Progenitor cell of endocrine pancreas (in vitro differentiated cells): ENCODE results near the gene BRF1. TPM values are rescaled to one million over a fixed set of nuclear protein-coding genes. Genes with fewer than 3 reads are reported as not detected.

Source experiments
- DNase-seq: peaks from one replicate; pipeline ENCODE4 v3.0.0; 2021; ENCODE audit warnings: low spot score; ENCODE audit not compliant: unreplicated experiment
- H3K27ac Mint-ChIP-seq: 2 replicates; pipeline ENCODE4 v1.8.0; 2021; ENCODE audit warnings: mild to moderate bottlenecking, moderate library complexity, mixed read lengths
- H3K27me3 Mint-ChIP-seq: 2 replicates; pipeline ENCODE4 v1.8.0; 2021; ENCODE audit warnings: mixed read lengths
- H3K36me3 Mint-ChIP-seq: 2 replicates; pipeline ENCODE4 v1.8.0; 2022; ENCODE audit warnings: mixed read lengths; ENCODE audit not compliant: insufficient read depth
- H3K4me1 Mint-ChIP-seq: 2 replicates; pipeline ENCODE4 v1.8.0; 2021; ENCODE audit warnings: low read depth, mixed read lengths
- H3K4me3 Mint-ChIP-seq: 2 replicates; pipeline ENCODE4 v1.8.0; 2021; ENCODE audit warnings: low read depth, mild to moderate bottlenecking, moderate library complexity, mixed read lengths
- H3K9me3 Mint-ChIP-seq: 2 replicates; pipeline ENCODE4 v1.8.0; 2021; ENCODE audit warnings: low read depth, mixed read lengths
- total RNA-seq: library from RNA; stranded (reverse); gene quantifications from 2 replicates; pipeline ENCODE4 v1.2.1, GENCODE V29; 2021
- TF ChIP-seq, protein P1 (sequence below): fragments of 200-600 bp; sonication (generic); IDR thresholded peaks from one replicate; pipeline ENCODE4 v1.5.0; 2021; ENCODE audit warnings: antibody characterized with exemption, mild to moderate bottlenecking; ENCODE audit not compliant: unreplicated experiment

Gene BRF1
- total RNA-seq, 1 donor from 2014 or later: 49.9 TPM

DNA sequence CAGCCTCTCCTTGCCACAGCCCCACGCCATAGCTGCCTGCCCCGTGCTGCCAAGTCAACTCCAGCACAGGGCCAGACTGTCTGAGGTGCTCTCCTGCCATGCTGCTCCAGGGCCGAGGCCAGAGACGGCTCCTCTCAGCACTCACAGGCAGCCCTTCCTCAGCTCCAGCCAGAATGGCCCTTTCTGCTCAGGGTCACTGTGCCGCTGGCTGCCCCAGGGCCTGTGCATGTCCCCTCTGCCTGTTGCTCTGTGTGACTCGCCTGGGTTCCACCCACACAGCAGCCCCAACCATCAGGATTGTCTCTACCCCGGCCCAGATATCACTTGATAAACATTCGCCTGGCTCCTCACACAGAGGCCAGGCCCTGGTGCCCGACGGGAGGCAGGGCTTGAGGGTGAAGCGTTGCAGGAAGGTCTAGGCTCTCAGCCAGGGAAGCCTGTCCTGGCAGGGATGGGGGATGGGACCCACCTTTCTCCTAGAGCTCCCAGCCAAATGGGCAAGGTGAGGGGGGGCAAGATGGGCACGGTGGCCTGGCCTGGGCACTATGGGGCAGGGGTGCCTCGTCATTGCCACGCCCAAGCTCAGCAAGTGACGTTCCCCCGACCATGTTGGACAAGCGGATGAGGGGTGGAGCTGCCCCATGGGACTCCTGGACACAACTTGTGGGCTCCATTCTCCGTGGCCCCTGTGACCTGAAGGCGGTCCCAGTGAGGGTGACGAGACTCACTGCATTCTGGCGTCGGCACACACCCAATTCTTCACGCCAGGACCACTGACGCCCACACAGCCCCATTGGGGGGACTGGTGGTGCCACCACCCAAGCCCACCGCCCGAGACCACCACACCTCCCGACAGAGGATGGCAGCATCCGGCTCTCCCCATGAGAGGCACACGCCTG is 79.9 kb downstream of the BRF1 start:
- Mint-ChIP-seq H3K4me3 (no peak overlapping the region), H3K4me1 (no peaks in the 10 kb centered on the region), H3K9me3 (no peaks in the 10 kb centered on the region), H3K36me3 (peaks cover 10% of the 10 kb centered on the region), H3K27ac (no peak overlapping the region), H3K27me3 (no peaks in the 10 kb centered on the region)
- DNase-seq: no peak
- TF ChIP-seq, protein P1, sequence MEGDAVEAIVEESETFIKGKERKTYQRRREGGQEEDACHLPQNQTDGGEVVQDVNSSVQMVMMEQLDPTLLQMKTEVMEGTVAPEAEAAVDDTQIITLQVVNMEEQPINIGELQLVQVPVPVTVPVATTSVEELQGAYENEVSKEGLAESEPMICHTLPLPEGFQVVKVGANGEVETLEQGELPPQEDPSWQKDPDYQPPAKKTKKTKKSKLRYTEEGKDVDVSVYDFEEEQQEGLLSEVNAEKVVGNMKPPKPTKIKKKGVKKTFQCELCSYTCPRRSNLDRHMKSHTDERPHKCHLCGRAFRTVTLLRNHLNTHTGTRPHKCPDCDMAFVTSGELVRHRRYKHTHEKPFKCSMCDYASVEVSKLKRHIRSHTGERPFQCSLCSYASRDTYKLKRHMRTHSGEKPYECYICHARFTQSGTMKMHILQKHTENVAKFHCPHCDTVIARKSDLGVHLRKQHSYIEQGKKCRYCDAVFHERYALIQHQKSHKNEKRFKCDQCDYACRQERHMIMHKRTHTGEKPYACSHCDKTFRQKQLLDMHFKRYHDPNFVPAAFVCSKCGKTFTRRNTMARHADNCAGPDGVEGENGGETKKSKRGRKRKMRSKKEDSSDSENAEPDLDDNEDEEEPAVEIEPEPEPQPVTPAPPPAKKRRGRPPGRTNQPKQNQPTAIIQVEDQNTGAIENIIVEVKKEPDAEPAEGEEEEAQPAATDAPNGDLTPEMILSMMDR: no peak

DNA sequence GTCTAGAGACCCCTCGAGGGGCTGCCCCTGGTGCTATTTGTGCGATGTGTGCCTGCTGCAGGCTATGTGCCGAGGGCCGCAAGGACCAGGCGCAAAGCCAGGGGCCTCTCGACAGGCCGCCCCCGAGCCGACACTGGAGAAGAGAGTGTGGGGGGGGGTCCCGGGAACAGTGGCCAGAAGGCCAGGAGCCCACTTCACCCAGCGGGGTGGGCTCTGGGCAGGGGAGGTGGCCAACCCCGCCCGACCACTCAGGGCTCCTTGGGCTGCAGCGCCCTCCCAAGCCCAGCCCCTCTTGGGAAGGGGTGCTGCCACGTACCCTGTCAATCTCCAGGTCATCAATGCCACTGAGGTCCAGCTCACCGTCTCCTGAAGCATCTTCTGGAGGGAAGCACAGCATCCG is 81.0 kb downstream of the BRF1 start:
- TF ChIP-seq, protein P1: no peak
- H3K27me3 Mint-ChIP-seq: no peaks in the 10 kb centered on the region
- H3K4me3 Mint-ChIP-seq: no peak overlapping the region
- no peak overlapping the region for H3K27ac Mint-ChIP-seq
- DNase-seq: no peak
- H3K36me3 Mint-ChIP-seq: peaks cover 10% of the 10 kb centered on the region
- H3K9me3 Mint-ChIP-seq: no peaks in the 10 kb centered on the region
- H3K4me1 Mint-ChIP-seq: no peaks in the 10 kb centered on the region

DNA sequence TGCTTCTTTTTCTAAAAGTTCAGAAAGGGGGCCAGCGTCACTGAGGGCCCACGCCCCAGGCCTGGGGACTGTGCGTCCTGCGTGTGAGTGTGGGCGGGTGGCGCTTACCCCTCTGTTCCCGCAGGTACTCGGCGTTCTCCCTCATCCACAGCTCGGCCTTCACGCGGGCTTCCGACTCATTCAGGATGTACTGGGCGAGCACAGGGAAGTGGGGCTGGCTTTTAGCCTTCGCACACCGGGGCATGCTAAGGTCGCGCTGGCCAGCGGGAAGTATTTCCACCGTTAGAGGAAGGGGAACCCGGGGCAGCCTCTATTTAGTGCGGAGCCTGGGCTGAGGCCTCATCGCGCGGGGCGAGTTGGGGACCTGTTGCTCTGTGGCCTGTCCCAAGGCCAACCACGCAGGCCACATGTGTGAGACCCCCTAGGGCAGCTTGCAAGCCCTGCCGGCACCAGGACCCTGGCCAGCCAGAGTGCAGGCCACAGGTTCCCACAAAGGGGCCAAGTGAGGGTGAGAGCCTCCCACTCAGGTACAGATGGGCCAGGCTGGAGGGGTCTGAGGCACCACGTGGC is 81.7 kb downstream of the BRF1 start:
- no peaks in the 10 kb centered on the region for H3K9me3 Mint-ChIP-seq
- peaks cover 10% of the 10 kb centered on the region for H3K36me3 Mint-ChIP-seq
- H3K4me1 Mint-ChIP-seq: no peaks in the 10 kb centered on the region
- H3K4me3 Mint-ChIP-seq: no peak overlapping the region
- no peak for DNase-seq
- TF ChIP-seq, protein P1: no peak
- no peak overlapping the region for H3K27ac Mint-ChIP-seq
- H3K27me3 Mint-ChIP-seq: no peaks in the 10 kb centered on the region

DNA sequence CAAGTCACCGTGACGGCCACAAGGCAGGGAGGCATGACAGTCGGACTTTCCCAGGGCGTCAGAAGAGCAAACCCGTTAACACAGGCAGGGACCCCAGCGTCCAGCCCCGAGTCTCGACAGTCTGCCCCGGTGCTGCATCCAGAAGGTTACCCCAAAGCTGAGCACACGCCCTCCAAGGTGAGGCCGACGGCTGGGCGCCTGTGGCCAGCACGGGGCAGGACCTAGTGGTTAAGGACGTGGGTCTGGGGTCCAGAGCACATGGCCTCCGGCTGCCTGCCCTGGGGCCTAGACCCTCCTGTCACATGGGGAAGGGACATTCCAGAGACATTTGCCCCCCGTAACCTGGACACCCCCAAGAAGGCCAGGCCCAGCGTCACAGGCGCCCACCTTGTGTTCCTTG is 82.2 kb downstream of the BRF1 start:
- Mint-ChIP-seq H3K36me3 (peaks cover 10% of the 10 kb centered on the region), H3K4me1 (no peaks in the 10 kb centered on the region), H3K4me3 (no peak overlapping the region), H3K27me3 (no peaks in the 10 kb centered on the region), H3K9me3 (no peaks in the 10 kb centered on the region), H3K27ac (no peak overlapping the region)
- TF ChIP-seq, protein P1: no peak
- DNase-seq: no peak

DNA sequence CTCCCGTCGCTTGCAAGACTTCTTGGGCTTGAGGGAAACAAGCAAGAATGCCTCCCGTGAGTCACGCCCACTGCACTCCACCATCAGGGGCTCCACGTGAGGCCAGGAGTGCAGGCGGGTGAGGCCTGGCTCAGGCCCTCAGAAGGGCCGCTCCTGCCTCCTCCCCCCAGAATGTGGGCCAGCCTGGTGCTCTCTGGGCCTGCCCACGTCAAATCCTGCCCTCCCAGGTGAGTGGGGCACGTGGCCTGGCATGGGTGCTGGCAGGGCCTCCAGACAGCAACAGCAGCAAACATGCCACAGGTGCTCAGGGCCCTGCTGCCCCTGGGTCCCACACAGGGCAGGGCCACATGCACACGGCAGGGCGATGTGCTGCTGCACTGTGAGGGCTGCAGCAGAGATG is 83.0 kb downstream of the BRF1 start:
- Mint-ChIP-seq H3K9me3 (no peaks in the 10 kb centered on the region), H3K27ac (no peak overlapping the region), H3K27me3 (no peaks in the 10 kb centered on the region), H3K4me3 (no peak overlapping the region), H3K36me3 (peaks cover 5% of the 10 kb centered on the region), H3K4me1 (no peaks in the 10 kb centered on the region)
- DNase-seq: no peak
- TF ChIP-seq, protein P1: no peak
